GM11168 (cell line): ENCODE measurements around the gene DPP7.

Source experiments
- in situ Hi-C: fragments of 300-500 bp; cut with MboI; formaldehyde crosslinking; loops from one replicate; pipeline ENCODE4 v1.12.0; 2022; ENCODE audit warnings: low sequenced_read_pairs; ENCODE audit not compliant: unreplicated experiment

Gene DPP7

GRCh38 chr9:137077758-137078693 lies 36.5 kb downstream of the DPP7 start:
- in situ Hi-C loops, result no loop called here

GRCh38 chr9:137077010-137077747 lies 37.4 kb downstream of the DPP7 start, which contains the start of gene UAP1L1:
Gene UAP1L1 (plus strand): TSS chr9:137077517. CDS start chr9:137077533, 16 bp downstream.
- in situ Hi-C loops, result no loop called here

GRCh38 chr9:137076636-137077009 lies 37.9 kb downstream of the DPP7 start:
- in situ Hi-C loops, result no loop called here

- in situ Hi-C loops, result no loop called here
These were observed 39.2 kb downstream of the DPP7 start for GRCh38 chr9:137075275-137075775.

DNA sequence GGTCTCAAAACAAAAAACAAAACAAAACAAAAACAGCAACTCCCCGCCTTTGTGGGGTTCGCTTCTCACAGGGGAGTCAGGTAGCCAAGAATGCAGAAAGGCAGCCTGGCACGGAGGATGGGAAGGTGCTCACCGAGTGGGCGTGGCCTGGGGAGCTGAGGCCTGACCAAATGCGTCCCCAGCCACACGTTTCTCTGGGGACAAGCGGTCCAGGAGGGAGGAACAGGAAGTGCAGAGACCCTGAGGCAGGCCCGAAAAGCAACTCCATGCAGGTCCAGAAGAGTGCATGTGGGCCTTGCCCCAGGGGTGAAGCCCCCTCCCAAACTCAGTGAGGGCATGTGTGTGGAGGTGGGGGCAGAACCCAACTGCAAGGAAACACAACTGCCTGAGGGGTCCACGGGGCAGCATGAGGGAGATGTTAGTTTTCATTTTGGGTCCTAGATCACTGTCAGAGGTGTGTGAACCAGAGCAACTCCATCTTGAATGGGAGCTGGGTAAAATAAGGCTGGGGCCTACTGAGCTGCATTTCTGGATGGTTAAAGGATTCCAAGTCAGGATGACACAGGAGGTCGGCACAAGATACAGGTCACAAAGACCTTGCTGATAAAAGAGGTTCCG lies 39.8 kb downstream of the DPP7 start:
- in situ Hi-C loops, result no loop called here

DNA sequence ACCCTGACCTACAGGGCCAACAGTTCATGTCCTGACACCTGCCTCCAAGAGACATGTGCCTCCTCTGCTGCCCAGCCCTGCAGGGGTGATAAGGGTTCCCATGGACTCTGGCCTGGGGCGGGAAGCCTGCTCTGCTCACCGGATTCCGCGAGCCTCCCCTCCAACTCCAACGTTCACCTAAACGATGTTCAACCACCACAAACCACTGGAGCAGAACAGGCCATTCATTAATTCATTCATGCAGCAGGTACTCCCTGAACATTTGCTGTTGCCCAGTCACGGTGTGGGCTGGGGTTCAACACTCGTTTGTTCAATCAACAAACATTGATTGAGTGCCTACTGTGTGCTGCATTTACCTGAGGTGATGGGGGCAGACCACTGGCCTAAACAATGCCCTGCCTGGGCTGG lies 40.5 kb downstream of the DPP7 start:
- in situ Hi-C loops, result no loop called here

DNA sequence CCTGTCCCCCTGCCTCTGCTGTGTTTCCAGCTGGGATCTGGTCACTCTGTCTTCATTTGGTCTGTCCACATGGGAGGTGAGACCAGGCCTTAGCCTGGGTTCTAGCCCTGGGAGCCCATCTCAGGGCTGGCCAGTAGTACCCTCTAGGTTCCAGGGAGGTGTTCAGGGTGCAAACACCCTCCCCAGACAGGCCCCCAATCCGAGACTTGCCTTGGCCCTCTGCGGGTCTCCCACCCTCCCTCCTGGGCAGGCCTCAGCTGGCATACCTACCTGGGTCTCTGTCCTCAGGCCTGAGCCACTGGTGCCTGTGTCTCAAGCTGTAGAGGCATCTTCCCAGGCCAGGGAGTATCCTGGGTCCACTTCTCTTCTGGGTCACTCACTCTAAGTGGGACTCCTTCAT lies 43.3 kb downstream of the DPP7 start:
- in situ Hi-C loops, result no loop called here

- in situ Hi-C loops, result no loop called here
These were observed 43.6 kb downstream of the DPP7 start for GRCh38 chr9:137070906-137071275.

GRCh38 chr9:137070201-137070905 lies 44.2 kb downstream of the DPP7 start, which contains the start of gene SAPCD2:
Gene SAPCD2 (minus strand): TSS chr9:137070557. CDS start chr9:137070460, 97 bp downstream.
- in situ Hi-C loops, result no loop called here

DNA sequence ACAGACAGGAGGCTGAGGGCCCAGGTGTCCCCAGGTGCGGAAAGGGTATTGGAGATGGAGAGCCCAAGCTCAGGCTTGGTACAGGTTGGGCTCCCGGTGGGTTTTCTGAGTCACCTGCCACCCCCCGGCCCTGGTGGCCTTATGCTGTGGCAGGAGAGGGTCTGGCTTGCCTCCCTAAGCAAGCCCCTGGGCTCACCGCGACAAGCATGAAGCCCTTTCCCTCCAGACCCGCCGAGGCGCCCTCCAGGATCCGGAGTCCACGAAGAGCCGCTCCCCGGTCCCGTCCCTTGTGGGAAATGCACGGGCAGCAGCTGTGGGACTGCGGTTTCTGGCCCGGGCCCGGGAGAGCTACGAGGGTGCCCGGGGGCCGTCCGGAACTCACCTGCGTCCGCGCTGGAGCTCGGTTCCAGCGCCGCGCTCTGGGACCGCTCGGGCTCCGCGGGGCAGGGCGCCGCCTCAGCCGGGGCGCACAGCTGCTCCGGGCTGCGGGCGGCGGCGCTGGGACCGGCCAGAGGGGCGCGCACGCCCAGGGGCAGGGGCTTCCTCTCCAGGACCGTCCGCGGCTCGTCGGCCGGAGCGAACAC lies 44.9 kb downstream of the DPP7 start:
- in situ Hi-C loops, result no loop called here

- in situ Hi-C loops, result no loop called here
These were observed 45.7 kb downstream of the DPP7 start for GRCh38 chr9:137068539-137069507.

GRCh38 chr9:137067860-137068538 lies 46.5 kb downstream of the DPP7 start:
- in situ Hi-C loops, result no loop called here

- in situ Hi-C loops, result no loop called here
These were observed 48.3 kb downstream of the DPP7 start for GRCh38 chr9:137066096-137066861.

- in situ Hi-C loops, result no loop called here
These were observed 49.1 kb downstream of the DPP7 start for GRCh38 chr9:137065336-137065967.

- in situ Hi-C loops, result no loop called here
These were observed 49.7 kb downstream of the DPP7 start for GRCh38 chr9:137064880-137065164.

- in situ Hi-C loops, result no loop called here
These were observed 50.3 kb downstream of the DPP7 start for GRCh38 chr9:137064027-137064879.
